HUES48 (cell line): ENCODE data around the gene GPR37L1.

Source experiments
- H3K27ac ChIP-seq: one replicate; pipeline ENCODE4 v1.7.0; 2013; ENCODE audit warnings: low read depth, low read length, inconsistent platforms
- H3K27me3 ChIP-seq: 2 replicates; pipeline ENCODE4 v1.6.1; 2013; ENCODE audit warnings: mild to moderate bottlenecking, low read length; ENCODE audit not compliant: control insufficient read depth, insufficient read depth
- H3K36me3 ChIP-seq: 2 replicates; pipeline ENCODE4 v1.6.1; 2013; ENCODE audit warnings: low read length; ENCODE audit not compliant: control insufficient read depth, insufficient read depth
- H3K4me1 ChIP-seq: 2 replicates; pipeline ENCODE4 v1.6.1; 2013; ENCODE audit warnings: mild to moderate bottlenecking, low read length; ENCODE audit not compliant: control insufficient read depth, insufficient read depth
- H3K4me3 ChIP-seq: 2 replicates; pipeline ENCODE4 v1.5.1; 2013; ENCODE audit warnings: mild to moderate bottlenecking, low read depth, low read length
- H3K9ac ChIP-seq: 2 replicates; pipeline ENCODE4 v1.6.1; 2013; ENCODE audit warnings: mild to moderate bottlenecking, low read depth, low read length, moderate library complexity
- H3K9me3 ChIP-seq: 2 replicates; pipeline ENCODE4 v1.6.1; 2013; ENCODE audit warnings: low read length; ENCODE audit not compliant: control insufficient read depth, insufficient read depth

GPR37L1 gene, protein sequence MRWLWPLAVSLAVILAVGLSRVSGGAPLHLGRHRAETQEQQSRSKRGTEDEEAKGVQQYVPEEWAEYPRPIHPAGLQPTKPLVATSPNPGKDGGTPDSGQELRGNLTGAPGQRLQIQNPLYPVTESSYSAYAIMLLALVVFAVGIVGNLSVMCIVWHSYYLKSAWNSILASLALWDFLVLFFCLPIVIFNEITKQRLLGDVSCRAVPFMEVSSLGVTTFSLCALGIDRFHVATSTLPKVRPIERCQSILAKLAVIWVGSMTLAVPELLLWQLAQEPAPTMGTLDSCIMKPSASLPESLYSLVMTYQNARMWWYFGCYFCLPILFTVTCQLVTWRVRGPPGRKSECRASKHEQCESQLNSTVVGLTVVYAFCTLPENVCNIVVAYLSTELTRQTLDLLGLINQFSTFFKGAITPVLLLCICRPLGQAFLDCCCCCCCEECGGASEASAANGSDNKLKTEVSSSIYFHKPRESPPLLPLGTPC

DNA sequence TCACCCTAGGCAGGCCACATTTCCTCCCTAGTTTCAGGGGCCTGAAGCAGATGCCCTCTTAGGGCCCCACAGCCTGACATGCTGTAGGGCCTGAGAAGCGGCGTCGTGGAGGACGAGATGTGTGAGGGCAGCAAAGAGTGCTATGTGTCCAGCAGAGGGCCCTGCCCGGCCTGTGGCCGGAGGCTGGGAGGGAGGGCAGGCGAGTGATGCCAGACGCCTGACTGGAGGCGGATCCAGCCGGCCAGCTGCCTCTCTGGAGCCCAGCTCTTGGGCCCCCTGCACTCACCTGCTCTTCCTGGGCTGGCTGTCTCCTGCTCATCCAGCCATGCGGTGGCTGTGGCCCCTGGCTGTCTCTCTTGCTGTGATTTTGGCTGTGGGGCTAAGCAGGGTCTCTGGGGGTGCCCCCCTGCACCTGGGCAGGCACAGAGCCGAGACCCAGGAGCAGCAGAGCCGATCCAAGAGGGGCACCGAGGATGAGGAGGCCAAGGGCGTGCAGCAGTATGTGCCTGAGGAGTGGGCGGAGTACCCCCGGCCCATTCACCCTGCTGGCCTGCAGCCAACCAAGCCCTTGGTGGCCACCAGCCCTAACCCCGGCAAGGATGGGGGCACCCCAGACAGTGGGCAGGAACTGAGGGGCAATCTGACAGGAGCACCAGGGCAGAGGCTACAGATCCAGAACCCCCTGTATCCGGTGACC, at the start of gene GPR37L1:
Gene GPR37L1, plus strand, starts transcription at position 279 of the 697 bp plus-strand sequence. Its CDS starts 47 bp downstream, at position 326.
- Histone ChIP-seq H3K4me1 (peaks cover 2% of the 10 kb centered on the region; the same call in 1 of the 2 replicates), H3K36me3 (no peaks in the 10 kb centered on the region), H3K9me3 (no peaks in the 10 kb centered on the region), H3K27me3 (no peaks in the 10 kb centered on the region; the same call in 1 of the 2 replicates), H3K27ac (no peak within 1 kb of the TSS), H3K4me3 (no peak within 1 kb of the TSS), H3K9ac (no peak within 1 kb of the TSS)

DNA sequence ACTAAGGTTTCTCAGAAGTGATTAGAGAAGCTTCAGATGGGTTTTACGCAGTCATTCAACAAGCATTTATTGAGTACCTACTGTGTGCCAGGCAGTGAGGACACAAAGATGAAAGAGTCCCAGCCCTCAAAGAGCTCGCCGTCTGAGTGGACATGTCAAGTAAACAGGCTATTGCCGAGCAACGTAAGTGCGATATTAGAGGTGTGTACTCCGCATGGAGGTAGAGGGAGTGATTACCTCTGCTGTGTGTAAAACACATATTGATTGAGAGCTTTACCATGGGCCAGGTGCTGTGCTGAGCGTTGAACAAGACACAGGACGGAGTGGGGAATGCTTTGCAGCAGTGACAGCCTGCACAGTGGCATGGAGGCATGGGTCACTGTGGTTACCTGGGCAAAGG, 49.5 kb upstream of the GPR37L1 start:
- Histone ChIP-seq H3K4me3 (no peak overlapping the region), H3K27me3 (no peaks in the 10 kb centered on the region), H3K36me3 (no peaks in the 10 kb centered on the region), H3K9ac (no peak overlapping the region), H3K4me1 (peaks cover 11% of the 10 kb centered on the region; the same call in 1 of the 2 replicates), H3K9me3 (no peaks in the 10 kb centered on the region), H3K27ac (no peak overlapping the region)

DNA sequence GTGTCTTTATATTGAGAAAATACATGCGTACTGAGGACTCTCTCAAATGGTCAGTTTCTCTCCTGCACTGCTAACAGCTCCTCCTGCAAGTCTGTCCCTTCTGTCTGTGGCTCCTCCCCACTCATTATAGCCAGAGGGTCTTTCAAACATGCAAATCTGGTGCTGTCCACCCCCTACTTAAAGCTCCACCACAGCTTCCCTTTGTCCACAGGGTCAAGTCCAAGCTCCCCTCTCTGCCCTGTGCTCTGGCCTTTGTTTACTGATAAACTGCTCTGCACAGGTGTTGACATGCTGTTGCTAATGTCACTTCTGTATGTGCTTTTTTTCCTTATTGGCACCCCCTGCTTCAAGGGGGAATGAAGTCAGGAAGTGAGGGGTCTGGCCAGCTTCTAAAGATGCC, 47.7 kb upstream of the GPR37L1 start:
- Histone ChIP-seq H3K36me3 (no peaks in the 10 kb centered on the region), H3K9ac (no peak overlapping the region), H3K27me3 (no peaks in the 10 kb centered on the region), H3K9me3 (no peaks in the 10 kb centered on the region), H3K27ac (peak overlapping the region; percentile 51), H3K4me1 (peaks cover 11% of the 10 kb centered on the region; the same call in 1 of the 2 replicates), H3K4me3 (no peak overlapping the region)

DNA sequence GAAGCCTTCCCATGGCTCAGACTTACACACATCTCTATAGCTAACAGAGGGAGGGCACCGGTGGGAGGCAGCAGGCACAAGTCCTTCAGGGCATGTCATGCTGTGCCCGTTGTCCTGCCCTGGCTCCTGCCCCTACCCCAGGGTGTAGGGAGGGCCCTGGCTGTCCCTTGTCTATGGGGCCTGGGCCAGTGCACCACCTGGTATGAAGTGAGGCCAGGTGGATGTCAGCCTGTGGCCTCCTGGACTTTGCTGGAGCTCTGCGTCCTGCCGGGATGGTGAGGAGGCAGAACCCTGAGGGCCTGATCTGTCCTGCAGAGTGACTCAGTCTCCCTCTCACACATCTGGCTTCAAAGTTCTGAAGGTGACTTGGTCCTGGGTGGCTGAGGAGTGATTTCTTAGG, 47.3 kb upstream of the GPR37L1 start:
- peak overlapping the region; percentile 51 for H3K27ac ChIP-seq

DNA sequence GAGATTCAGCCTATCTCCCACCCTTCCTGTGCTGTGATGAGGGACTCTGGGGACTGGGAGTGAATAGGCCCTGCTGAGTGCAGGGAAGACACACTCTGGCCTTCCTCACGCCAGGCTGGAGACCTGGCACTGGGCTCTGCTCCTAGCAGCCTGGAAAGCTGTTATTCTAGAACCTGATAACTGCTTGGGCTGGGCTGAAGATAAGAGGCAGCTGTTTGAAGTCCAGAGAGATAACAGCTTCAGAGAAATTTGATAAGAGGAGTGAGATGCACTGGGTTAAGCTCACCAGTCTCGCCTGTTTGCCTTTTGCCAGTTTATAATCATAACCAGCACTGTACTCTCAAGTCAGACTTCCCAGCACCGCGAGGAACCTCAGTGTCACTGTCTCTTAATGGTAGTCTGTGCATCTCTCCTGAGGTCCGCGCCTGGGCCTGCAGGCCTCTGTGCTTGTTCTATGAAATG, 46.6 kb upstream of the GPR37L1 start:
- Histone ChIP-seq H3K4me3 (no peak overlapping the region), H3K9me3 (no peaks in the 10 kb centered on the region), H3K4me1 (peaks cover 11% of the 10 kb centered on the region; the same call in 1 of the 2 replicates), H3K27ac (no peak overlapping the region), H3K9ac (no peak overlapping the region), H3K36me3 (no peaks in the 10 kb centered on the region), H3K27me3 (no peaks in the 10 kb centered on the region)

More for the DNA sequence above, 47.3 kb upstream of the GPR37L1 start:
- H3K4me3 ChIP-seq, result no peak overlapping the region
- no peak overlapping the region for H3K9ac ChIP-seq
- H3K4me1 ChIP-seq, result peaks cover 11% of the 10 kb centered on the region; the same call in 1 of the 2 replicates
- H3K36me3 ChIP-seq, result no peaks in the 10 kb centered on the region
- no peaks in the 10 kb centered on the region for H3K9me3 ChIP-seq
- H3K27me3 ChIP-seq, result no peaks in the 10 kb centered on the region

DNA sequence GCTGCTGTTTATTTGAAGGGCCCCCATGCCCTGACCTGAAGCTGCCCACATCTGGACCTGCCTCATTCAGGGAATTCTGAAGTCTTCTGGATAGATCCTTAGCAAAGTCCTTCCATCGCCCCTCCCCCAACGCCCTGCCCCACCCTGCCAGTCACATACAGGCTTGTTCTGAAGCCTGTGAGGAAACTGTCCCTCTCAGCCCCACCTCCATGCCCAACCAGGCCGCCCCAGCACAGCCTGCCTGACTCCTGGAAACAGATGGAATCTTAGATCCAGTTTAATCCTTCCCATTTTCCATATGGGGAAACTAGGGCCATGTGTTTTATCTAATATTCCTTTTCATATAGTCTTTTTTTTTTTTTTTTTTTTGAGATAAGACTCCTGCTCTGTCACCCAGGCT, 44.5 kb upstream of the GPR37L1 start:
- Histone ChIP-seq H3K4me3 (no peak overlapping the region), H3K9ac (no peak overlapping the region), H3K27me3 (no peaks in the 10 kb centered on the region), H3K9me3 (no peaks in the 10 kb centered on the region), H3K4me1 (peaks cover 16% of the 10 kb centered on the region; the same call in 1 of the 2 replicates), H3K27ac (no peak overlapping the region), H3K36me3 (no peaks in the 10 kb centered on the region)

DNA sequence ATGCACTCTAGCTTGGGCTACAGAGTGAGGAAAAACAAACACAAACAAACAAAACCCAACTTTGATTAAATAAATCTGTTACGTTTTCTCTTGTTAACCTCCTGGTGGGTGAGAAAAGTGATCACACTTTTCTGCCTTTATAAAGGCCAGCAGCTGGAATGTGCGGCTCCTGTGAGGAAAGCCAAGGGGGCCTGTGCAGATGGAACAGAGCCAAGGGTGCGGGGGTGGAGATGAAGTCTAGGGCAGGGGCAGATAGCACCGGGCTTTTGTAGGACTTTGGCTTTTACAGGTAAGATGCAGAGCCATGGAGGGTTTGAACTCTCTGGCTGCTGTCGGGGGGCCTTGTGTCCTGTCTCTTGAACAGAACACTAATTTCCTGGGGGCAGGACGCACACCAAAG, 40.7 kb upstream of the GPR37L1 start:
- Histone ChIP-seq H3K36me3 (no peaks in the 10 kb centered on the region), H3K9me3 (no peaks in the 10 kb centered on the region), H3K4me3 (no peak overlapping the region), H3K4me1 (peaks cover 32% of the 10 kb centered on the region), H3K9ac (no peak overlapping the region), H3K27ac (no peak overlapping the region), H3K27me3 (no peaks in the 10 kb centered on the region)

DNA sequence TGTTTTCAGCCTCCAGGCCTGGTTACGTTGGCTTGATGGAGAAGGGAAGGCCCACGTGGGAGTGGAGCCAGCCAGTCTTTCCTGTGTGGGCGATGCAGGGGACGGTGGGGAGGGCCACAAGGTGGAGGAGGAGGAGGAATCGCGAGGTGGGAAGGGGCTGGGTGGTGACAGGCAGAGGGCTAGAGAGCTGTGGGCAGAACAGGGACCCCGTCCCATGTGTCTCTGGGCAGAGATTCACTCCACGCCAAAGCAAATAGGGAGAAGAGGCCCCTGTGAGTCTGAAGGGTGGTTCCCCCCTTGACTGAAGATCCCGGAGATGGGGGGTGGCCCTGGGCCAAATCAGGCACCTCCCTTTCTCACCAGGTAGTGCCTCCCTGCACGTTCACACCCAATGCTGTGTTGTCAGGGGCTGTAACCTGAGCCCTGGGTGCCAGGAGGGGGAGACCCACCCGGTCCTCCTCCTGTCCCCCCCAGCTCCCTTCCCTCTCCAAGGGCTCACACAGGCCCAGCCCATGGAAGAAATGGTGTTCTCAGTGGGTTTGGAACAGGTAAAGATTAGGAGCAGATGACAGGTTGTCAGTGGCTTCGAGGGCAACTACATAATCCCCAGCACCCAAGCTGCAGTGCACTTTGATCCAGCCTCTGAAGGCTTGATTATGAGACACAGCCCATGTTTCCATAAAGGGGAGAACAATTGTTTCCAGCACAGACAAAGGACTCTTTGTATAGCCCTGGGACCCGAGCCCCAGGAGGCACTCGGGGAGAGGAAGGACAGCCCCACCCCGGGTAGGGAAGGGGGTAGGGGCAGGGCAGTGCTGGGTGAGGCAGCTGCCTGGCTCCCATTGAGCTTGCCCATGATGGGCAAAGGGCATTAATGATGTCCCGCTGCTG, 37.7 kb upstream of the GPR37L1 start:
- H3K4me1 ChIP-seq, result peaks cover 32% of the 10 kb centered on the region
- no peak overlapping the region for H3K9ac ChIP-seq
- no peaks in the 10 kb centered on the region for H3K27me3 ChIP-seq
- H3K9me3 ChIP-seq, result no peaks in the 10 kb centered on the region
- no peaks in the 10 kb centered on the region for H3K36me3 ChIP-seq
- H3K4me3 ChIP-seq, result peak overlapping the region; percentile 19; the same call in 1 of the 2 replicates
- peak overlapping the region; percentile 94 for H3K27ac ChIP-seq

DNA sequence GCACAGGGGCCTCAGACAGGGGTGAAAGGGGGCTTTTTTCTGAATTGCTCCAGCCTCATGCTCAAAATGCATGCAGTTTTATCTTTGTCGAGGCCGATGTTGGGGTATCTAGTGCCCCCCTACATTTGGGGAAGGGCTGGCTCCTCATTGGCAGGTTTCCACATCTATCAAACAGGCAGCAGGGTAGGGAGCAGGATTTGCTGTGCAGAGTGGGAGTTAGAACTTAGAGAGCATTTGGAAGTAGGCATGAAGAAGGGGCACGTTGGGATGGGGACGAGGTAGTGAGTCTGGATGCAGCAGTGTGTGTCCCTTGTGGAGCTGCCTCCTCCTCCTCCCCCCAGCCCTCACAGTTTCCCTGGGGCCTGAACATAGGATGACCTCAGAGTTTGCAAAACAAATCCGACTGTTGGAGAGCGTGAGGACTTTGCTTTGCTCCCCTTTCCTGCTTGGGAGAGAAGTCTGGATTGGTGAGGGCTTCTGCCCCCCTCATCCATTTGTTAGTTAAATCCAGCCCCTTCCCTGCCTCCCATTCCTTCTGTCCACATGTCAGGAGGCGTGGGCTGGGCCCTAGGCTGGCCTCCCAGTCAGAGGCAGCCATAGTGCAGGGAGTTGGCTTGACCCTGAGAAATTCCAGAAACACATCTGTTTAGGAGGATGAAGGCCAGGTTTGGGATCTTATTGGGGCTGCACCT, 36.9 kb upstream of the GPR37L1 start:
- peak overlapping the region; percentile 35 for H3K4me3 ChIP-seq
- peak overlapping the region; percentile 39; the same call in 1 of the 2 replicates for H3K9ac ChIP-seq
- peaks cover 32% of the 10 kb centered on the region for H3K4me1 ChIP-seq
- no peaks in the 10 kb centered on the region for H3K27me3 ChIP-seq
- no peaks in the 10 kb centered on the region for H3K9me3 ChIP-seq
- H3K27ac ChIP-seq, result peak overlapping the region; percentile 94
- no peaks in the 10 kb centered on the region for H3K36me3 ChIP-seq
